ENCODE measurements around the gene NKPD1. TPM values are rescaled to one million over a fixed set of nuclear protein-coding genes. Genes with fewer than 3 reads are reported as not detected.

The NKPD1 gene
- total and polyA plus RNA-seq, 9 of the 15 experiments (the other 6 are each of a cell fraction or from before 2014, with no cell fraction given): 0.03 to 0.09 (median 0.04) TPM; not detected in 5

- TF ChIP-seq MYC (IDR thresholded peaks at IDR 0.05; ENCODE audit: low read depth, low read length) (peak; percentile 67; the same call in 1 of the 2 replicates), MYC (CRISPR knock-in tag; IDR thresholded peaks at IDR 0.05; ENCODE audit: borderline replicate concordance, low read depth) (no peak), ZBTB33 (CRISPR knock-in tag; IDR thresholded peaks at IDR 0.05) (peak; percentile 98), ZNF133 (CRISPR knock-in tag; IDR thresholded peaks at IDR 0.05) (no peak), ZNF232 (CRISPR knock-in tag; IDR thresholded peaks at IDR 0.05) (peak; percentile 63; the same call in 1 of the 2 replicates), FOSL1 (tag; conservative IDR thresholded peaks at IDR 0.05) (no peak), ZNF707 (CRISPR knock-in tag; conservative IDR thresholded peaks at IDR 0.05) (no peak), MAZ (CRISPR knock-in tag; conservative IDR thresholded peaks at IDR 0.05 in 1 of 2, IDR thresholded peaks at IDR 0.05 in 1 of 2) (no peak; a peak in 1 of 4 replicates), ZNF584 (CRISPR knock-in tag; IDR thresholded peaks at IDR 0.05; ENCODE audit: low read depth) (no peak)
Measured at GRCh38 chr19:45153339-45154063, 7.3 kb downstream of the NKPD1 start (continued).

Data from K562 (cell line).